Stimulated activated CD4-positive, alpha-beta T cell treated with anti-CD3 and anti-CD28 coated beads, Interleukin-4, amount 100 ng/mL, for 24 hours (primary cell): ENCODE data around the gene ENTHD1.

Source experiments
- DNase-seq: peaks from one replicate; pipeline ENCODE4 v3.0.0-alpha.2; 2020

ENTHD1 gene

DNA sequence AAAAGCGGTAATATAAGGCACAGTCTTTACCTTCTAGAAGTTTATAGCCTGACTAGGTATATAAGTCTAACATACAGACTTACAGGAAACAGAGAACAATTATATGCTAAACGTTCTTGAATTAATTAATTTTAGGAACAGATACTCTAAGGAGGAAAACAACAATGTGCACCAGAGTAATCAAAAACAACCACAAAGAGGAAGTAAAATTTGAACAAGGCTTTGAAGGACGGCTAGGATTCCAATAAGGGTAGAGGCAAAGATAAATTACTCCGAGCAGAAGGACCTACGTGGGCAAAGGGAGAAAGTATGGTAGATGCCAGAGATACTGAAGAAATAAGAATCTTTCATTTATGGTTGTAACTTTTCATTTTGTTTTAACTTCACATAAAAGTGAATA is 54.4 kb downstream of the ENTHD1 start:
- DNase-seq = no peak

DNA sequence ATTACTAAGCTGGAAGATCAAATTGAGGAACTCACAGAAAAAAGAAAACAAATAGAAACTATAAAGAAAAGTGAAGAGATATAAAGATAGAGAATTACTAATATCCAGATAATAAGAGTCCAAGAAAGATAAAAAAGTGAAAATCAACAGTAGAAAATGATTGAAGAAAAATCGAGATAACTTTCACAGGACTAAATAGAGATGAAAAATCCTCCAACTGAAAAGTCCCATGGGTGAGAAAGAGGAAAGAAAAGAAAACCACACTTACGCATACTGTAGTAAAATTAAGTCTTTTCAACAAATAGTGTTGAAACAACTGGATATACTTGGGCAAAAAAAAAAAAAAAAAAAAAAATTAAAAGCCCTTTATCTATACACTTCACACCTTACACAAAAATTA is 60.0 kb downstream of the ENTHD1 start:
- DNase-seq = no peak

DNA sequence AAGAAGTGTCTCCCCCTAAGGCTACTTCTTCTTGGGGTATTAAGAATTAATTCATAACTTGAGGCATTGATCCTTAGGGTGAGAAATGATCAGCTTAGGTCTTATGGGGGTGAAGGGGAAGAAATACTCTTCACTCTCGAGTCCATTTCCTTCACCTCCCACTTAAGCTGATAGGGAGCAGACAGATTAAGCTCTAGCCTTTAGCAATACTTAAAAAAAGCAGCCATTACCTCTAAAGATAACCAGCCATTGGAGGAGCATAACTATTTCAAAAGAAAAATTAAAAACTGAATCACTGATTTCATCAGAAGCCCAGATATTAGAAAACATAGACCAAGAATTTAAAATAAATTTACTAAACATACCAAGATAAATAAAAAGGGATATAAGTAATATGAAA is 60.5 kb downstream of the ENTHD1 start:
- DNase-seq = no peak

DNA sequence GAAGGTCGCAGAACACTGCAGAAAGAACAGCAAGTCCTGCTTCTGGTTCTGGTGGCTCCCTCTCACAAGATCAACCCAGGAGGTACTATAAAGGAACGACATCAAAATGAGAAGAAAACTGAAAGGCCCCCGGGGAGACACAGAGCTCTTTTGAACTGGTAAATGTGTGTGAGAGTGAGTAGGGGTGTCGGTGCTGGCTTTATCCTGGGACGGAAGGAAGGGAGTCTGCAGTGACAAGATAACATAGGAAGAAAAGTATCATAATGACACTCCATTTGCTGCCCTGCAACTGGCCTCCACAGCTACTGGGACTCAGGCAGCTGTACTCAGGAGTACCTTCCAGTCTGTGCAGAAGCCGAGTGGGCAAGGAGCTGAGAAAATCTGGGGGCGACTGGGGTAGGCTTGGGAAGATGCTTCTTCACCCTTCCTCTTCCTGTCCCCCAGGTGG is 60.9 kb downstream of the ENTHD1 start:
- no peak for DNase-seq

DNA sequence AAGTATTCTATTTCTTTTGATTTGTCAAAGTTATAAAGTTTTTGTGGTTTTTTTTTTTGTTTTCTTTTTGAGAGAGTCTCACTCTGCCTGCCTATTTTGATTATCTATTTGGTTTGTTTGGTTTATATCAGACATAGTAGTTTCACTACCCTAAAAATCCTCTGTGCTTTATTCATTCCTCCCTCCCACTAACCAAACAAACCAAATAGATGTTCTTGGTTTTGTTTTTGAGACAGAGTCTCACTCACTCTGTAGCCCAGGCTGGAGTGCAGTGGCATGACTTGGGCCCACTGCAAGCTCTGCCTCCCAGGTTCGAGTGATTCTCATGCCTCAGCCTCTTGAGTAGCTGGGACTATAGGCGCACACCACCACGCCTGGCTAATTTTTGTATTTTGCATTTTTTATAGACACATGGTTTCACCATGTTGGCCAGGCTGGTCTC is 67.9 kb downstream of the ENTHD1 start:
- no peak for DNase-seq

DNA sequence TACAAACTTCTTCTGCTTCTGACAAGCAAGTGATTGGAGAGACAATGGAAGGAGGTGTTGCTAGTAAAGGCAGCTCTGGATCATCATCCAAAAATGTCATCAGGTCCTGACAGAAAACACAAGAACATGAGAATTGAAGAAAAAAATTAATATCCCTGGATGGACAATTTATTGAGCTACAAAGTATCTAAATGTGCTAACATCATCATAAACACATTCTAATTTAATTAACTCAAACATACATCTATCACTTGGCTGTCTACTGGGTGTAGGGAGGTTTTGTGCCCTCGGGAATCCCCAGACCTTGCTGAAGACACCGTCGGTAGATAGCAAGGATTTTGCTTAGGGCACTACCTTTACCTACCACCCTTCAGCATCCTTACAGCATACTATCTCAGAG is 72.6 kb downstream of the ENTHD1 start:
- no peak for DNase-seq

DNA sequence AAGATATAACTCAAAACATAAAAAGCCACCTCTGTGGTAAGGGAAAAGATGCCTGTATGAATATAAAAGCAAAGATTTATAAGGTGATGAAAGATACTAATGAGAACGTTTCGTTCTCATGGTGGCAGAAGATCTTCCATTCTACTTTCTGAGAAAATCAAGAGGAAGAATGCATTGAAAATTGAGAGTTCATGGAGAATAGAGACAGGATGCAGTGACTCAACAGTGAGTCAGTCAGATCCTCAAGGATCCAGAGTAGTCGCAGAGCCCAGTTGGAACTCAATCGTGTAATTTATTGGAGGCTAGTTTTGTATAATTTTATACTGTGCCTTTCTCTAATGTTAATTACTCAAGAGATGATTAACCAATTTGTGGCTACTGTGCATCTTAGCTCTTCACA is 73.3 kb downstream of the ENTHD1 start:
- no peak for DNase-seq

DNA sequence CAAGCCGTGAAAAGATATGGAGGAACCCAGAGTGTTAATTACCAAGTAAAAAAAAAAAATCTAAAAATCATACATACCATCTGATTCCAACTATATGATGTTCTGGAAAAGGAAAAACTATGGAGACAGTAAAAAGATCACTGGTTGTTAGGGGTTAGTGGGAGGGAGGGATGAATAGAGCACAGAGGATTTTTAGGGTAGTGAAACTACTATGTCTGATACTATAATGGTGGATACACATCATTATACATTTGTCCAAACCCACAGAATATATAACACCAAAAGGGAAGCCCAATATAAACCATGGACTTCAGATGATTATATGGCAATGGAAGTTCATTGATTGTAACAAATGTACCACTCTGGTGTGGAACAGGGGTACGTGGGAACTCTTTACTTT is 74.1 kb downstream of the ENTHD1 start:
- DNase-seq = no peak

DNA sequence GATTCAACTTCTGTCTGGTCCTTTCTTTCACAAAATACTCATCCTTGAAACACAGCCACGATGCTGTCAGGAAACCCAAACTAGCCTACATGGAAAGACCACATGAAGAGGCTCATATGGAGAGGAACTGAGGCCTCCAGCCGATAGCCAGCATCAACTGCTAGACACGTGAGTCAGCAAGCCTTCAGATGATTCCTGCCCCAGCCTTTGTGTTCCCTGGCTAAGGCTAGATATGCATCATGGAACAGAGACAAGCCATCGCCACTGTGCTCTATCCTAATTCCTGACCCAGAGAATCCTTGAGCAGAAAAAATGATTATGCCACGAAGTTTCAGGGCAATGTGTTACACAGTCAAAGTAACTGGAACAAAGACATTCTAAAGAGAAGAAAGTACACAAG is 75.5 kb downstream of the ENTHD1 start:
- no peak for DNase-seq

DNA sequence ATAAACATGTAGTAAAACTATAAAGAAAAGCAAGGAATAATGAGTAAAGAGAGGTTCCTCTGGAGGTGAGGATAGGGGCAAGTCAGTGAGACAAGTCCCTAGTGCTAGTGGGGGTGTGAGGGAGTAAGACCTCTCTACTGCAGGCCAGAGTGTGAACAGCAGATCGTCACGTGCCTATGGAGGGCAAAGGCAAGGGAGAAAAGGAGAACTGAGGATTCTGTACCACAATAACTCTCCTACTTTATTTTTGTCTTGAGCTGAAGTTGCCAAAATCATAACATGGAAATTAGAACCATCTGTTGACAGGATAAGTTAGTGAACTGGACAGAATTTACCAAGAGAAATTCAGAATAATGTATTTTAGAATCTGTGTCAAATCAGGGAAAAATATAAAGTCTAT is 77.6 kb downstream of the ENTHD1 start:
- DNase-seq = no peak

DNA sequence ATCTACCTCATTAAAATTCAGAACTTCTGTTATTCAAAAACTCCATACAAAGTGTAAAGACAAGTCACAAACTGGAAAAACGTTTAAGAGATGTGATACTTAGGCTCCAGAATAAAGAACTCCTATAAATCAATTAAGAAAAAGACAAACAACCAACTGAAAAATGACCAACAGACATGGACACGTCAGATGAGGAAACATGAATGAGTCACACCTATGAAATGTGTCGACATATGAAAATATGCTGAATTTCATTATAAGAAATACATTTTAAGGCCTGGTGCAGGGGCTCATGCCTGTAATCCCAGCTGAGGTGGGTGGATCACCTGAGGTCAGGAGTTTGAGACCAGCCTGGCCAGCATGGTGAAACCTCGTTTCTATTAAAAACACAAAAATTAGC is 78.7 kb downstream of the ENTHD1 start:
- no peak for DNase-seq

DNA sequence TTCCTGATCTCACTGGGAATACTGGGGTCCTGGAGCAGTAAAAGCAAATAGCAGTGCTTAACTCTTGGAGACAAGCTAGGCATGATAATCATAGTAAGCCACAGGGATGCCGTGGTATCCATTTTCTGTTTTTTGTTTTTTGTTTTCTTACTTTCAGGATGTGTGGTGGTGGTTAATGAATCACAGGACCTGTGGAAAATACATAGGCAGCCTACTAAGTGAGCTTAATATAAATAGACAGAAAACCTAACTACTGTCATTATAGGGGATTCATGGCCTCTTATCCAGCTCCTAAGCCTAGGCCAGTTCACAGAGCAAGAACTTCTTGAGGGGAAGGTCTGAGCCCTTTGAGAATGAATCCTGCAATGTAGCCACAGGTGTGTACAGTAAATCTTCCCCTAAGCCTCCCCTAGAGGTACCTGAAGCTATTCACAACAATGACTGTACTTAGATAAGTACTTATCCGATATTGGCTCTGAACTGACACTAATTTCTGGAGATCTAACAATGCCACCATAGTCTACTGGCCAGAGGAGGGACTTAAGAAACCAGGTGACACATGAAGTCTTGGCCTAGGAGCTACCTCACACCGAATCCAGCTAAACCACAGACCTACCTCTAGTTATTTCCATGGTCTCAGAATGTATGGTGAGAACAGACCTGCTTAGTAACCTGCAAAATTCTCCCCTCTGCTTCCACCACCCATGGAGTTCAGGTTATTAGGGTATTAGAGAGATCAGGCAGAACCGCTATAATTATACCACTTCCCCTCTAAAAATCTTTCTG is 83.6 kb downstream of the ENTHD1 start:
- no peak for DNase-seq

DNA sequence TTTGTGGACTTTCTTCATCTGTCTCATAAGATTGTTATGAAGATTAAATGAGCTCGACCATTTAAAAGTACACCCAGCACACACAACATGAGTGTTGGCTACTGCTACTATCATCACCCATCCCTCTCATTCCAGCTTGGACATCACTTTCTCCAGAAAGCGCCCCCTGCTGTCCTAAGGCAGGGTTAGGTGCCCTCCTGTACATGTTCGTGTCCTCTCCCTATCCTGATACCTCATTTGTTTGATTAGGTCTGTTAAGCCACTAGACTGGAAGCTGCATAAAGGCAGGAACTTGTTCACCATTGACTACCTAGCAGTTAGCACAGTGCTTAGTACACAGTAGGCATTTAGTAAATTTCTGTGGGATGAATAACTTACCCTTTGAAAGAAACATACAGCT is 85.5 kb downstream of the ENTHD1 start:
- peak; percentile 17 for DNase-seq

DNA sequence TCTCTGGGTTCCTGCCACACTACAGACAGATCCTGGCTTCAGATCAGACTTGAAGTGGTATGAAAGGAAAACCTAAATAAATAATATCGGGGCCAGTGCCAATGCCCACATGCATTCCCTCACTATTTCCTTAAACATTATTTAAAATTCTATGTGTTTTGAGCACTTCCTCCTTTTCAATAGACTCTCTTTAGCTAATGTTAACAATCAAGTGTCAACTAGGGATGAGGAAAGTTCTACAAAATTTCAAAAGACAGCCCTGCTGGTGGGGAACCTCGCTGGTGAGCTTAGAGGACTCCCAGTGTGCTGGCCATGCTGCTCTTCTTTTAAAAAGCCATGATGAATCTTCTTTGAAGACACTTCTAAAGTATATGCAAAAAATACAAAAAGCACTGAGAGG is 87.5 kb downstream of the ENTHD1 start:
- no peak for DNase-seq

DNA sequence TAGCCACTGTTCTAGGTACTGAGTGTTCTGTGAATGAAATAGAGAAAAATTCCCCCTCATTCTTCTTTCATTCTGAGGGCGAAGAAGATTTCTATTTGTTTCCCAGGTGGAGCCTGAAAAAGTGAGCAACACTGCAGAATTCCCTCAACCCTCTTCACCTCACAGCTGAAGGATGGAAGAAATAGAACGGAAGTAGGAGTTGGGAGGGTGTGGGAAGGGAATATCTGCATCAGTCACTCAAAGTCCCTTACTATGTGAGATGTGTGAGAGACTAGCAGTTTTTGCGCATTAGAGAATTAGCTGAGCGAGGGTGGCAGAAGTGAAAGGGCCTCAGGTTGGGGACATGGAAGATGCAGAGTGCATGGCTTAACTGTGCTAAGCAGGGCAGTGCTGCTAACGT is 88.4 kb downstream of the ENTHD1 start:
- DNase-seq = no peak

DNA sequence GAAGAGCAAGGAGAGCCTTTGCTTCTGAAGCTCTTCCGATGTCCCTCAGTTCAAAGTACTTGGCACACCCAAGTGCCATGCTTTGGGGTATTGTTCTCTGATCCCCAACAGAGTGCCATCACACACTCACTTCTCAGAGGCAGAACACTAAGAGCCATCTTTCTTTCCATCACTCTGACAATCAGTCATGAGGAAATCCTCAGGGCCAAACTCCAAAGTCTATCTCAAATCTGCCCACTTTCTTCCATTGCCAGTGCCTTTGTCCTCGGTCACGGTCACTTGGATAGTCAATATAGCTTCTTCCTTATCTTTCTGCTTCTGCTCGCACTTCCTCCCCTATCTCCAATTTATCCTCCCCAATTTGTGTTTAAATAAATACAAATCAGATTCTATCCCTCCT is 90.9 kb downstream of the ENTHD1 start:
- DNase-seq = no peak

DNA sequence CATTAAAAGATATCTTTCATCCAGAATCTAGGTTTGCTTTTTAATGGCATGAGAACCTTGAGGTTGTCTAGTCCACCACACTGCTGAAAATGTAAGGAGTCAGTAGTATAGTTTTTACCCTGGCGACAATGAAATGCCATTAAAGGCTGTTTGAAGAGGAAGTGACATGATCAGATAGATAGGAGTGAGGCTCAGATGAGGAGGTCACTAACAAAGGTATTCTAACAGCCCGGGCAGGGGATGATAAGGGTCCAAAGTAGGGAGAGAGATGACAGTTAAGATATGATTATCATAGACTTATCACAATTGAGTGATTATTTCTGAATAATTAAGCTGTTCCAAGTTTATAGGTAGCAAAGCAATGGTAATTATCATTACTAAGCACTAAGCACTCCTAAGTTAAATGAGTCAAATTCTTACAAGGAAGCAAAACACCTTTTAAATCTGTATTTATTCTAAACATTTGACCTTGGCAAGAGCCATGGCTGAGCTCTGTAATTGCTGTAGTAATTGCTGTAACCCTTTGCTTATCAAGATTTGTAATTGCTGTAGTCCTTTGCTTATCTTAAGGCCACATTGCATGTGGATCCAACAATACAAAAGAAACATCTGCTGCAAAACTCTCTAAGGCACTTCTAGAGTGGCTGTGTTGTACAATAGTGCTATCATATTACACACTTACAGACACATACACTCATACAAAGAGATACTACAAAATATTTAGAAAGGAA is 92.6 kb downstream of the ENTHD1 start:
- DNase-seq = no peak

DNA sequence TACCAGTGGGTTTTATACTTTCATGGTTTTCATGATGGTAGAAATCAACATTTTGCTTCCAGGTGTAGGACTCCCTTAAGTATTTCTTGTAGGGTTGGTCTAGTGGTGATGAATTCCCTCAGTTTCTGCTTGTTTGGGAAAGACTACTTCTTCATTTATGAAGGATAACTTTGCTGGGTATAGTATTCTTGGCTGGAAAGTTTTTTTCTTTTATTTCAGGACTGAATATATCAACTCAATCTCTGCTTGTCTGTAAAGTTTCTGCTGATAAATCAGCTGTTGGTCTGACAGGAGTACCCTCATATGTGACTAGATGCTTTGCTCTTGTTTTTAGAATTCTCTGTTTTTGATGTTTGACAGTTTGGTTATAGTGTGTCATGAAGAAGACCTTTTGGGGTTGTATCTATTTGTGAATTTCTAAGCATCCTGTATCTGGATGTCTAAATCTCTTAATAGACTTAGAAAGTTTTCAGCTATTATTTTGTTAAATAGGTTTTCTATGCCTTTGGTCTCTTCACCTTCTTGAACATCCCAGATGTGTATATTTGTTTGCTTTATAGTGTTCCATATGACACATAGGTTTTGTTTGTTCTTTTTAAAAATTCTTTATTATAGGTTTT is 95.9 kb downstream of the ENTHD1 start:
- no peak for DNase-seq

DNA sequence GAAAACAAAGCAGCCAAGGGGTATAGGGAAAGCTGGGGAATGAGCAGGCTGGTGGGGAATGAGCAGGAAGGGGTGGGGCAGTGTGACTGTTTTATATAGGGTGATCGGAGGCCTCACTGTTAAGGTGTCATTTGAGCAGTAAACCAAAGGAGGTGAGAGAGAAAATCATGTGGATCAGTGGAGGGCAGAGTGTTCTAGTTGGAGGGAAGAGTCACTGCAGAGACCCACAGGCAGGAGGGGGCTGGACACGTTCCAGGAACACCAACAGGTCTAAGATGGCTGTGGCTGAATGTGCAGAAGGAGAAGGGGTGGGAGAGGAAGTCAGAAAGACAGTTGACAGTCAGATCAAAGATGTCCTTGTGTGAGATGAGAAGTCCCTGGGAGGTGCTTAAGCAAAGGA is 103.8 kb downstream of the ENTHD1 start:
- no peak for DNase-seq

DNA sequence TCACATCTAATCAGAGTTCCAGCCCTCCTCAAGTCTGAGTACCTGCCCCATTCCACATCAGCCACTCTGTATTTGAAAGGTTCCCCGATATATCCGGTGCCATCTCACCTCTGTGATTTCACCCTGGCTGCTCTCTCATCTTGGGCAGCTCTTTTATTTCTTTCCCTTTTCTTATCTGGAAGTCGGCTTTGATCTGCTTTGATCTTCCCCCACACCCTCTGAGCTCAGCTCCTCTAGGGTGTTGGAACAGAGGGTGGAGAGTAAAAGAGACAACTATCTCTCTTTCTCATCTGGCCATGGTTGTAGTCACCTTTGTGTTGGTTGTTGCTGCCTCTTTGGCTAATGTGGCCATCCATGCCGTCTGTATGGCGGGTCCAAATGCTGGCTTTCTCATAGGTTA is 108.3 kb downstream of the ENTHD1 start:
- no peak for DNase-seq

DNA sequence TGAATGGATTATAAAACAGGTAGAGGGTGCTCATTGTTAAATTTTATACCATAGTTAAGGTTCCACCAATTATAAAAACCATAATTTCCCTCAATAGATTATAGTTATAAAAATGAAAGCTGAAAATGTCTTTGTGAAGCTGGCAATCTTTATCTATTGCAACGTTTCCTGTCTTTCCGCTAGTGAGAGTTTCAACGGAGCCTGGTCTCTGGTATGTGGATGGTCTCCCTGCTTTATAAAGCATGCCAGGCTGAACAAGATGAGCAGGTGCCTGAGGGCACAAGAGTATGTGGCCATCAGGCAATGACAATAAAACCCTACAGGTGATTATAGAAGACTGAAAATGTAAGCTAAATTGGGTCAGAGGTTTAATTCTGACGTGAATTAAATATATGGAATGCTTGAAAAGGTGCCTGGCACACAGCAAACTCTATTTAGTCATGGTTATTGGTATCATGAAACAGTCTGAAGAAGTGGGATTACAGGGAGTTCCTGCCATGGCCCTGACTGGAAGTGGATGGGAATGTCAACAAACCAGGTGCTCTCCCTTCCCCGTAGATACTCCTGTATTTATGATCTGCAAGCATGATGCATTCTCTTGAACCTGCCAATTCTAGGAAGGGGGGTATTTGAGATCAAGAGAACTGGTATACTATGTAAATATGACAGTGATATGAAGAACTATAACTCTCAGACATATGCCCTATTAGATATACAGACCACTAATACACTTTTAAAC is 115.7 kb downstream of the ENTHD1 start:
- DNase-seq = no peak

DNA sequence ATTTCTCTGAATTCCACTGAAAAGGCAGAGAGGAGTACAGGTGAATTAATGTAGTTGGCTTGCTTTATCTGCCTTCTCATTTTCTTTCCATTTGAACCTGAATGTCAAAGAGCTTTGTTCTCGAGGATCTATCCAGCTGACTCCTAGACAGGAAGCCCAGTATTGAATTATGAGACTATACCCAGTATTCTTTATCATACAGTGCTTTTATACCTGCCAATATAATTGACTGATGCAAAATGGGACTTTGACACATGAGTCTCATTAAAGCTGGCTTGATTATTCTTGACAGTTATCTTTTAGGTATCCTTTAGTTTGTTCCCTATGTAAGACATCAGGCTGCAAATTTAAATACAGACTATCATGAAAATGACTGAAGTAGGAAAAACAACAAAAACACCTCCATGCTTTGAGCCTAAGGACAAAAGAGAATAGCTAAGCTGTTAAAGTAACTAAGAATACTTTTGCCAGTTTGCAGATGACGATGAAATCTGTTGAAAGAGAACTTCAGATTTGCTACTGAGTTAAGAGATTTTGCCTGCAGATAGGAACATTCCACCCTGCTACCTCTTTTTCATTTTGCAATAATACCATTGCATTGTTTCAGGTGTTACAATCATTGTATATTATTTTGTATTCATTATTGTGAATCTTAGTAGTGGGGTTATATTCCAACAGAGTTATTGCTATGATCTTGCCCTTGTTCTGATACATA is 117.1 kb downstream of the ENTHD1 start:
- no peak for DNase-seq
